GM21447 (cell line): ENCODE results near the gene ZNF667.

Experiments used
- ATAC-seq: cut with Tn5 transposase; IDR thresholded peaks from one replicate; pipeline ENCODE4 v1.9.1; 2021; ENCODE audit not compliant: unreplicated experiment

Gene ZNF667

GRCh38 chr19:56393119-56394012, 83.8 kb downstream of the ZNF667 start, which contains the start of gene ZNF582:
Gene ZNF582 (minus strand): TSS chr19:56393534. CDS start chr19:56391752, 1,782 bp downstream.
- peak; percentile 72 for ATAC-seq
